Activated B cell treated with CpG ODN at 0.5 μM for 24 hours (primary cell): Measurements from ENCODE around the gene MEF2C. TPM values are rescaled to one million over a fixed set of nuclear protein-coding genes. Genes with fewer than 3 reads are reported as not detected.
A peak's percentile ranks its signal among the peaks of the same experiment; 100 is the strongest.

Experiments used
- ATAC-seq: fragments of 200-7000 bp; cut with Tn5 transposase; one replicate; pipeline ENCODE4 v1.10.0; 2021; ENCODE audit warnings: low read depth, mild to moderate bottlenecking, moderate library complexity
- CTCF ChIA-PET: fragments of 350-600 bp; sonication (Branson Sonifier 250); formaldehyde crosslinking; loops from one replicate; lab custom pipeline; 2021; ENCODE audit warnings: antibody characterized with exemption; lab: Charles Lee
- POLR2A ChIA-PET: fragments of 350-600 bp; sonication (Branson Sonifier 250); formaldehyde crosslinking; loops from one replicate; lab custom pipeline; 2021; ENCODE audit warnings: antibody characterized with exemption; lab: Charles Lee
- DNase-seq: peaks from one replicate; pipeline ENCODE4 v3.0.0; 2022
- H3K27ac Mint-ChIP-seq: one replicate; pipeline ENCODE4 v1.8.0; 2020; ENCODE audit warnings: mixed read lengths
- H3K27me3 Mint-ChIP-seq: one replicate; pipeline ENCODE4 v1.8.0; 2021; ENCODE audit warnings: mixed read lengths
- H3K36me3 Mint-ChIP-seq: one replicate; pipeline ENCODE4 v1.8.0; 2021; ENCODE audit warnings: low read depth, mixed read lengths
- H3K4me1 Mint-ChIP-seq: one replicate; pipeline ENCODE4 v1.8.0; 2021; ENCODE audit warnings: mixed read lengths
- H3K4me3 Mint-ChIP-seq: one replicate; pipeline ENCODE4 v1.8.0; 2020; ENCODE audit warnings: mild to moderate bottlenecking, mixed read lengths
- H3K9me3 Mint-ChIP-seq: one replicate; pipeline ENCODE4 v1.8.0; 2020; ENCODE audit warnings: mixed read lengths
- CTCF ChIP-seq: fragments of 200-600 bp; IDR thresholded peaks from one replicate; pipeline ENCODE4 v1.8.0; 2022; ENCODE audit warnings: antibody characterized with exemption, mild to moderate bottlenecking
- intact Hi-C: fragments of 100-400 bp; cut with micrococcal nuclease; formaldehyde crosslinking; loops from one replicate; pipeline ENCODE4 v1.15.1; 2024
- total RNA-seq: library from RNA; stranded (reverse); gene quantifications from 2 replicates; pipeline ENCODE4 v1.2.3, GENCODE V29; 2022

Gene MEF2C
- total RNA-seq, 1 donor from 2014 or later, result 359 TPM

GRCh38 chr5:88873447-88873846 is 9.5 kb downstream of the MEF2C start:
- intact Hi-C loops, result no loop called here
- Mint-ChIP-seq H3K9me3 (no peaks in the 10 kb centered on the region), H3K4me1 (peaks cover 69% of the 10 kb centered on the region), H3K27ac (peak overlapping the region; percentile 31), H3K36me3 (peaks cover 51% of the 10 kb centered on the region), H3K27me3 (no peaks in the 10 kb centered on the region), H3K4me3 (peak overlapping the region; percentile 68)
- no peak for TF ChIP-seq CTCF
- ATAC-seq (no peak), DNase-seq (no peak)
- CTCF ChIA-PET, result no interaction called here
- POLR2A ChIA-PET, result interaction anchor here (0.7 to 1.2 kb wide), 4 partner anchors 8 to 112 kb away, joined by 4 to 10 read pairs (median 5); partner anchors contain the start of gene MEF2C

GRCh38 chr5:88872971-88873370 is 10.0 kb downstream of the MEF2C start:
- peaks cover 52% of the 10 kb centered on the region for H3K36me3 Mint-ChIP-seq
- ATAC-seq (no peak), DNase-seq (no peak)
- peaks cover 70% of the 10 kb centered on the region for H3K4me1 Mint-ChIP-seq
- H3K9me3 Mint-ChIP-seq, result no peaks in the 10 kb centered on the region
- ChIA-PET CTCF (no interaction called here), POLR2A (interaction anchor here (0.7 to 1.2 kb wide), 4 partner anchors 9 to 112 kb away, joined by 4 to 10 read pairs (median 5); partner anchors contain the start of gene MEF2C)
- peak overlapping the region; percentile 68 for H3K4me3 Mint-ChIP-seq
- intact Hi-C loops, result no loop called here
- no peak for TF ChIP-seq CTCF
- H3K27ac Mint-ChIP-seq, result peak overlapping the region; percentile 31
- H3K27me3 Mint-ChIP-seq, result no peaks in the 10 kb centered on the region

- POLR2A ChIA-PET, result no interaction called here
- Mint-ChIP-seq H3K4me3 (no peak overlapping the region), H3K27ac (no peak overlapping the region), H3K36me3 (peaks cover 51% of the 10 kb centered on the region), H3K9me3 (no peaks in the 10 kb centered on the region), H3K27me3 (no peaks in the 10 kb centered on the region), H3K4me1 (peaks cover 58% of the 10 kb centered on the region)
- ATAC-seq, result no peak
- CTCF ChIA-PET, result no interaction called here
- intact Hi-C loops, result no loop called here
- DNase-seq, result no peak
- TF ChIP-seq CTCF, result no peak
Observed at GRCh38 chr5:88870285-88870684, 12.7 kb downstream of the MEF2C start.

- Mint-ChIP-seq H3K4me3 (no peak overlapping the region), H3K36me3 (peaks cover 58% of the 10 kb centered on the region), H3K27me3 (no peaks in the 10 kb centered on the region), H3K9me3 (no peaks in the 10 kb centered on the region), H3K4me1 (peaks cover 53% of the 10 kb centered on the region), H3K27ac (no peak overlapping the region)
- POLR2A ChIA-PET, result no interaction called here
- TF ChIP-seq CTCF, result no peak
- CTCF ChIA-PET, result interaction anchor here (1.6 kb wide), 1 partner anchor 15 kb away, joined by 3 read pairs; no protein-coding TSS in a partner anchor
- intact Hi-C loops, result loop anchor here (1.0 kb wide), 1 partner anchor 11 kb away; no protein-coding TSS in a partner anchor
- DNase-seq (no peak), ATAC-seq (no peak)
Observed at GRCh38 chr5:88868468-88869068, 14.4 kb downstream of the MEF2C start.

GRCh38 chr5:88867638-88868037 is 15.3 kb downstream of the MEF2C start:
- intact Hi-C loops, result no loop called here
- ATAC-seq (no peak), DNase-seq (no peak)
- Mint-ChIP-seq H3K27me3 (no peaks in the 10 kb centered on the region), H3K36me3 (peaks cover 57% of the 10 kb centered on the region), H3K4me1 (peaks cover 50% of the 10 kb centered on the region), H3K27ac (no peak overlapping the region), H3K9me3 (no peaks in the 10 kb centered on the region), H3K4me3 (no peak overlapping the region)
- POLR2A ChIA-PET, result interaction anchor here (0.6 kb wide), 1 partner anchor 15 kb away, joined by 3 read pairs; the partner anchor contains the start of gene MEF2C
- no peak for TF ChIP-seq CTCF
- CTCF ChIA-PET, result interaction anchor here (1.6 kb wide), 1 partner anchor 14 kb away, joined by 3 read pairs; no protein-coding TSS in a partner anchor
